Colon (tissue), 2 donors: Measurements from ENCODE around the gene METTL22.

Experiments used
- FAIRE-seq: peaks from 2 replicates; lab custom pipeline; 2012; peaks lifted over from hg19 to GRCh38; lab: Jason Lieb, UNC
- donor health status: control.
- donor health status: control.

Gene METTL22

GRCh38 chr16:8594149-8594666 is 27.3 kb upstream of the METTL22 start:
- FAIRE-seq: no peak

DNA sequence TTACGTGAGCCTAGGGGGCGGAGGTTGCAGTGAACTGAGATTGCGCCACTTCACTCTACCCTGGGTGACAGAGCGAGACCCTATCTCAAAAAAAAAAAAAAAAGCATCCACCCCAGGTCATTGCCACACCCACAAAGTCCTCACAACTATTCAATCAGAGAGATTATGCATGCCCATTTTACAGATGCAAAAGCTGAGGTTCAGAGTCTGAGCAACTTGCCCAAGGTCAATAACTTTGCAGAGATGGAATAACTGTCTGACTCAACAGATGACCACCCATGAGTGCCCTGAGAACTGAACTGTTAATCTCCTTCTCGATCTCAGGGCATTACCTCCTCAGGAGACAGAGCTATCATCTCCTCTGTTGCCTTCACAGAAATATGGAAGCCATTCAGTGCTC is 25.7 kb upstream of the METTL22 start:
- no peak for FAIRE-seq

GRCh38 chr16:8596581-8596980 is 24.9 kb upstream of the METTL22 start:
- no peak for FAIRE-seq

- FAIRE-seq: no peak
Observed at GRCh38 chr16:8600144-8600775, 21.2 kb upstream of the METTL22 start.

DNA sequence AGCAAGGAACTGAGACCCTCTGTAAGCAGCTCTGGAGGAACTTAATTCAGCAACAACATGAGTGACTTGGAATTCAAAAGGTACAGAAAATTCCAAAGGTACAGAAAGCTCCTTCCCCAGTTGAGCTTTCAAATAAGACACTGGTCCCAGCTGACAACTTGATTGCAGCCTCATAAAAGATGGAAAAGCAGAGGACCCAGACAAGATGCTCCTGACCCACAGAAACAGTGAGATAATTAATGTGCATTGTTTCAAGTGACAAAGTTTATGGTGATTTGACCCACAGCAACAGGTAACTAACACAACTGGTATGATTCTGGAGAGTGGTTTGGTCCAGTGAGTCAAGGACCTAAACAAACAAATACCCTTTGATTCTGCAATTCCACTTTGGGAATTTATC is 15.9 kb upstream of the METTL22 start:
- FAIRE-seq: no peak

DNA sequence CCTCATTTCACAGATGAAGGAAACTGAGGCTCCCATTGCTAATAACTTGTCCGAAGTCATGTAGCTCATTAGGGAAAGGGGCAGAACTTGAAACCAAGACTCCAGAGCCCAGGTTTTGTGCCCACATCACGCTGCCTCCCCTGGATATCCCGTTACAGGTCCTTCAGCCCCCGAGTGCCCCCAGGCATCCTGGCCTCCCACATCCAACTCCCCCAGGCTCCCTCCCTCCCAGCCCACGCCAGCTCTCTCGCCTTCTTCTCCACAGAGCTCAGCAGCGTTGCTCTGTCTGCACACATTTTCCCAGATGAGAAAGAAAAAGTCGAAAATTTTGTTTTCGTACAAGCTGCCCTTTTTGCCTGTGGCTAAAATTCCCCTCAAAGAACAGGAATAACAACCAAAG is 14.3 kb upstream of the METTL22 start:
- FAIRE-seq: no peak

DNA sequence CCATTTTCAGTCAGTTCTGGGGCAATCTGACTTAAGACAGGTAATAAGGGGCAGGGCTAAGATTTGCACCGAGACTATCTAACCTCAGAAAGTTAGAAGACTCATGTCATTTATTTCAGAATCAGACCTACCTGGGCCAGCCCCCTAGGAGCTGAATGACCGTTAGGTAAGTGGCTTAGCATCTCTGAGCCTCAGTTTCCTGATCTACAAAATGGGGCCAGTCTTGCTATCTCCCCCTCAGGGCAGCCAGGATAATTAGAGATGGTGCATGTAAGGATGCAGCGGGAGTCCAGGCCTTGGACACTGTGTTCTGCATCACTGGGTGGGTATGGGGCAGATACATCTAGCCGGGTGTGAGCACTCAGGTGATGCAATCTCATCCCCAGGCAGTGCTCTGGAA is 10.4 kb upstream of the METTL22 start:
- FAIRE-seq: no peak

DNA sequence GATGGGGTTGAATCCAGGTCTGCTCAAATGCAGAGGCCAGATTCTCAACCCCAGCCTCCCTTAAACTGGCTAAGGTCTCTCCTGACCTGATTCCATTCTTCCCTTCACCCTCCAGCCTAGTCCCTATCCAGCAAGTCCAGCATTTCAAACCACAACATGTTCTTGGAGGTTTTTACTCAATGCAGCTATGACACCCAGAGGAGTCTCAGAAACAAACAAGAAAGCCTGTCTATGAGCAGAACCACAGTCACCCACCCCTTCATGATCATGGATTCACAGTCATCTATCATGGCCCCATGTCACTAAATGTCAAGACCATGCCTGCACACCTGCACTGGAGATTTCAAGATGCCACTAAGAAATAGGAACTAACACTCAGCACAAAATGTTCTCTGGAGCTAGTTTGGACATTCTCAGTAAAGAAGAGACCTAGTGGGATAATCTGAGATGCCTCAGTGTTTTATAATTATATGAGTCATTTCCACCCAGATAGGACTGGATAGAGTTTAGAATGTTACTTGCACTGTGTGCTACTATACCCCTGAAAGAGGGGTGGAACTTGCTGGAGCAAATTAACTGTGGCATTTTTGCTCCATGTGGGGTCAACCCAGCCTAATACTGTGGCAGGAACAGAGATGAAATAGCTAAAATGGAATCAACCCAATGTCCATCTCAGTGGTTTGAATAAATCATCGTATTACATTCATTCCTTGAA is 9.5 kb upstream of the METTL22 start:
- no peak for FAIRE-seq

DNA sequence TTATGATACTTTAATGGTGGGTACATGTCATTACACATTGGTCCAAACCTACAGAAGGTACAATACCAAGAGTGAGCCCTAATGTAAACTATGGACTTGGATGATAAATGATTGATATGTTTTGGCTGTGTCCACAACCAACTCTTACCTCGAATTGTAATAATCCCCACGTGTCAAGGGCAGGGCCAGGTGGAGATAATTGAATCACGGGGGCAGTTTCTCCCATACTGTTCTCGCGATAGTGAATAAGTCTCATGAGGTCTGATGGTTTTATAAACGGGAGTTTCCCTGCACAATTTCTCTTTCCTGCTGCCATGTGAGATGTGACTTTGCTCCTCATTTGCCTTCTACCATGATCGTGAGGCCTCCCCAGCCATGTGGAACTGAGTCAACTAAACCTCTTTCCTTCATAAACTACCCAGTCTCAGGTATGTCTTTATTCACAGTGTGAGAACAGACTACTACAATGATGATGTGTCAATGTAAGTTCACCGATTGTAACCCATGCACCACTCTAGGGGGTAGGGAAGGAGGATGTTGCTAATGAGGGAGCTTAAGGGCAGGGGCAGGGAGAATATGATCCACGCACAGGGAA is 7.0 kb upstream of the METTL22 start:
- FAIRE-seq: no peak

GRCh38 chr16:8619671-8620370 is 1.7 kb upstream of the METTL22 start:
- FAIRE-seq: no peak

DNA sequence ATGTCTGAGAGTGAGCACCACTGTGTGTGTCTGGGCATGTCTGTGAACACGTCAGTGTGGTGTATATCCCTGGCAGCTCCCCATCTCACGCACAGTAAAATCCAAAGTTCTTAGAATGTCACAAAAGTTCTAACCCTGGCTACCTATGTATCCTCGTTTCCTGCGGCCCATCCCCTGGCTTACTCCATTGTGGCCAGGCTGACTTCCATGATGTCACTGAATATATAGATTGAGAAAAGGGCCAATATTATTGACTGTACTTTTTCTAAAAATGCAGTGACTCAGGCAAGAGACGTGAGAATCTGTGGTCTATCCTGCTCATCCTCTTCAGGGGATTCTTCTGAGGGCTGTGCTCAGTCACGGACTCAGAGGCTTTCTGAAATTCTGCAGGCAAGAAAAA is 963 bp upstream of the METTL22 start:
- FAIRE-seq: no peak

DNA sequence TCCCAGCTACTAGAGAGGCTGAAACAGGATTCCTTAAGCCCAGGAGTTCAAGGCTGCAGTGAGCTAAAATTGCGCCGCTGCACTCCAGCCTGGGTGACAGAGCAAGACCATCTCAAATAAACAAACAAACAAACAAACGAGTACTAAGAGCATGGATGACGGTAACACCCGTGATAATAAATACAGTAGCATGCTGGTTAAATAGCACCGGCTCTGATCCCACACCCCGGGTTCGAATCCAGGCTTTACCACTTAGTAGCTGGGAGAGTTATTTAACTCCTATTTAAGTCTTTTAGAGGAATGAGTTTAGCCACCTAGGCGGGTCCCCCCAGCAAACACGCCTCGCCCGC is 301 bp upstream of the METTL22 start:
- no peak for FAIRE-seq

DNA sequence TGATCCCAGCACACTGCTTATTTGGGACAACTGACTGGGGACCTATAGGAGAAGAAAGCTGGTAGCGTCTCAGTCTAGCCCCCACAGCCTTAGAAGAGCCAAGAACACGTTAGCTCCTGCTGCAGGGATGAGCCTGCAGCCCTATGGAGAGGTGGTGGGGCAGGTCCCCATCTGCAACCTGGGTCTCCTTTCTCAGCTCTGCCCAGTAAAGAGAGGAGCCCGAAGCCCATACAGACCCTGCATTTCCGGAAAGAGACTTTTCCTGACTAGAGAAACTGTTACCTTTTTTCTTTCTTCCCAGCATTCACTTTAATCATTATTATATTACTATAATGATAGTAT is 788 bp downstream of the METTL22 start:
- no peak for FAIRE-seq

- FAIRE-seq: no peak
Observed at GRCh38 chr16:8623634-8624033, 2.1 kb downstream of the METTL22 start.

DNA sequence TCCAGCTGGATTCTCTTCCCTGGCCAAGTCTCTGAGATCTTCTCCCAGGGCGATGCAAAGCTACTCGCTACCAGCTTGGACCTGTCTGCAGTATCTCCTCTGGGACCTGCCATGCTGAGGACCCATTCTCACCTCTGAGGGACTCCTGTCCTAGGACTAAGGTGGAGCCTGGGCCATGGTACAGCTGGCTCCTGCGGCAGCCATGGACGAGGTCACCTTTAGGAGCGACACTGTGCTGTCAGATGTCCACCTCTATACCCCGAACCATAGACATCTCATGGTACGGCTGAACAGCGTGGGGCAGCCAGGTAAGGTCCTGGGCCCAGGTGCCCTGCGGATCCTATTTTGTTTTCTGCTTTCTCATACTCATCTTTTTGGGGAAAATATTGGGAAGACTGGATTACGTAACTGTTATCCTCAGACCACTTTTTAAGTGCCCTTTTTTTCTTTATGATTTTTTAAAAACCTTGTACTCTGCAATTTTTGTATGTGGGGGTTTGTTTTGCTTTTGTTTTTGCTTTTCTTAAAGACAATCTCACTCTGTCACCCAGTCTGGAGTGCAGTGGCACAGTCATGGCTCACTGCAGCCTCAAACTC is 4.1 kb downstream of the METTL22 start:
- no peak for FAIRE-seq

- no peak for FAIRE-seq
Observed at GRCh38 chr16:8626946-8627345, 5.4 kb downstream of the METTL22 start.

DNA sequence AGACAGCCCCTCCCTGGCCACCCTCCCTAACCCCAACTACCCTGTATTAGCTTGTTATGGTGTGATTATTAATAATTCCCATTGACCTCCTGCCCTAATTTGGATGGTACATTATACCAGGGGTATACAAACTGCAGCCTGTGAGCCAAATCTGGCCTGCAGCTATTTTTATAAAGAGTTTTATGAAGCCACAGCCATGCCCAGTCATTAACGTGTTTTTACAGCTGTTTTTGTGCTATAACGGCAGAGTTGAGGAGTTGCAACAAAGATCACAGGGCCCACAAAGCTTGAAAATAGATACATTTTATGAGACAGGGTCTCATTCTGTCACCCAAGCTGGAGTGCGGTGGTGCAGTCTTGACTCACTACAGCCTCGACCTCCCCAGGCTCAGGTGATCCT is 6.0 kb downstream of the METTL22 start:
- no peak for FAIRE-seq

GRCh38 chr16:8628981-8629725 is 7.7 kb downstream of the METTL22 start:
- FAIRE-seq: no peak

GRCh38 chr16:8630255-8630953 is 8.9 kb downstream of the METTL22 start:
- FAIRE-seq: no peak

GRCh38 chr16:8631373-8631772 is 9.9 kb downstream of the METTL22 start:
- no peak for FAIRE-seq

- FAIRE-seq: no peak
Observed at GRCh38 chr16:8631818-8632465, 10.4 kb downstream of the METTL22 start.
